HCT116 (cell line): ENCODE measurements around the gene TNNC2.

Source experiments
- ATF3 ChIP-seq: IDR thresholded peaks from 2 replicates; pipeline ENCODE4 v1.6.1; 2012
- CEBPB ChIP-seq: IDR thresholded peaks from 2 replicates; pipeline ENCODE4 v1.6.1; 2012; ENCODE audit warnings: low read depth
- CTCF ChIP-seq, 3 experiments: fragments of 200-600 bp in 1 of 3; sonication (generic) in 1 of 3; IDR thresholded peaks in 2 of 3; conservative IDR thresholded peaks in 1 of 3; 2 replicates each; pipeline ENCODE4 v1.5.1; 2012 to 2017; ENCODE audit warnings: low read depth in 2 of 3, low read length in 2 of 3, antibody characterized with exemption in 1 of 3, borderline replicate concordance in 1 of 3, control low read depth in 1 of 3, mild to moderate bottlenecking in 1 of 3, mixed read lengths in 1 of 3, mixed run types in 1 of 3, moderate library complexity in 1 of 3; ENCODE audit not compliant: insufficient read depth in 1 of 3
- FOSL1 ChIP-seq: IDR thresholded peaks from 2 replicates; pipeline ENCODE4 v1.6.1; 2012; ENCODE audit warnings: low read depth
- JUND ChIP-seq: IDR thresholded peaks from 2 replicates; pipeline ENCODE4 v1.6.1; 2012
- POLR2A ChIP-seq: IDR thresholded peaks from 2 replicates; pipeline ENCODE4 v1.7.0; 2011; ENCODE audit warnings: borderline replicate concordance; ENCODE audit not compliant: insufficient read depth, insufficient read length; ENCODE audit errors: extremely low read depth
- POLR2AphosphoS5 ChIP-seq: IDR thresholded peaks from 2 replicates; pipeline ENCODE4 v1.6.1; 2011; ENCODE audit warnings: mild to moderate bottlenecking, low read depth, low read length, moderate library complexity

- TF ChIP-seq CEBPB (no peak), CTCF (IDR thresholded peaks at IDR 0.05 in 2 of 3, conservative IDR thresholded peaks at IDR 0.05 in 1 of 3; ENCODE audit: borderline replicate concordance in 1 of 3, insufficient read depth in 1 of 3, low read depth in 2 of 3, low read length in 2 of 3) (no peak), POLR2A (no peak), JUND (no peak), ATF3 (no peak), POLR2AphosphoS5 (no peak), FOSL1 (no peak)
Measured at GRCh38 chr20:45873409-45874103, 46.4 kb upstream of the TNNC2 start.
